Measurements from ENCODE around the gene PDZD2.
A peak's percentile ranks its signal among the peaks of the same experiment; 100 is the strongest.
"Not testable (repeated sequence)": the region's sequence is repeated elsewhere in the genome, so short reads cannot be mapped to it uniquely, and the experiment has no call there.

The PDZD2 gene

DNA sequence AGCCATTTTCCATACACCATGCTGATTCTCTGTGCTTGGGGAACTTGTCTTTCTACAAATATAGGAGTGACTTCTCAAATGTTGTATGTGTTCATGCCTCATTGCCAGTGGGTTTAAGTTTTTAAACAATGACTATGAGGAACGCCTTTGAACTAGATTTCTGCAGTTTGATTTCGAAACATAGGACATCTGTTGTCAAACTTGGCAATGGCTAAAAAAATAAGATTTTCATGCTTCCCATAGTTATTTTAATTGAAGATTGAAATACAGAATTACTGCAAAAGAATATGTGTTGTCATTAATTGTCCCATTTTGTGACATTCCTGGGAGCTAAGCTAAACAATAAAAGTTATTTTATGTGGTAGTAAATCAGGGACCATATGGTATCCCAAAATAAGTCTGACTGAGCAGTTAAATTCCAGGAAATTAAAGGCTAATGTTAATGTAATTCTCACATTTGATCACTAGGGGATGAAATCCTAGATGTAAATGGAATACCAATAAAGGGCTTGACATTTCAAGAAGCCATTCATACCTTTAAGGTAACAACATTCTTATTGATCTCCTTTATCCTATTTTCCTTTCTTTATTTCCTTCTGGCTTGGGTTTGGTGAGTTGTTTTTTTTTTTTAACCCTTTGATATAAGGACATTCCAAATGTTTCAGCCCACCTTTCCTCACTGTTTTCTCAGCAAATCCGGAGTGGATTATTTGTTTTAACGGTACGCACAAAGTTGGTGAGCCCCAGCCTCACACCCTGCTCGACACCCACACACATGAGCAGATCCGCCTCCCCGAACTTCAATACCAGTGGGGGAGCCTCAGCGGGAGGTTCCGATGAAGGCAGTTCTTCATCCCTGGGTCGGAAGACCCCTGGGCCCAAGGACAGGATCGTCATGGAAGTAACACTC lies 418.5 kb downstream of the PDZD2 start:
- no peak for DNase-seq

DNA sequence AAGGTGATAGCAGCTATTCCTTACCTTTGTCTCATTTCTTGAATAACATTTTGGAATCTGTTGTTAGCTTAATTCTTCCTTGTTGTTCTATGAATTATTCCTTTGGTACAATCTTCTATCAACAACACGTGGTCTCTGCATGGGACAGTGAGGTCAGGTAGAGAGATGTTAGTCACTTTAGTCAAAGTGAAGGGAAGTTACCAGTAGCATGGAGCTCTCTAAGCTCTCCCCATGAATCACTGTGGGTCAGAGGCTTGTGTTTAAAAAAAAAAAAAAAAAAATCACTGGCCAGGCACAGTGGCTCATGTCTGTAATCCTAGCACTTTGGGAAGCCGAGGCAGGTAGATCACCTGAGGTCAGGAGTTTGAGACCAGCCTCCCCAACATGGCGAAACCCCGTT lies 419.2 kb downstream of the PDZD2 start:
- no peak for DNase-seq

DNA sequence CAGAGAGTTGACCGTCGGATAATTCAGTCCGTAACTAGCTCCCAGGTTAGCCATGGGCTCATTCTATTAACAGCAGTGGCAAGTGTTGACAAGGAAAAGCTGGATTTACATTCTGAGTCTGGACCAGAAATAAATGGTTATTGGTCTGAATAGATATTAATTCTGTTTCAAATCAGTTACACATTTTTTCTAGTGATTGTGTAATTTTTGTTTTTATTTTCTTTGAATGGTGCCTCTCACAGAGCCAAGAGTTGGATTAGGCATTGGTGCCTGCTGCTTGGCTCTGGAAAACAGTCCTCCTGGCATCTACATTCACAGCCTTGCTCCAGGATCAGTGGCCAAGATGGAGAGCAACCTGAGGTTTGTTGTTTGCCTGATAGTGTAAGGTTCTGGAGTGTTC lies 420.1 kb downstream of the PDZD2 start:
- DNase-seq = no peak

DNA sequence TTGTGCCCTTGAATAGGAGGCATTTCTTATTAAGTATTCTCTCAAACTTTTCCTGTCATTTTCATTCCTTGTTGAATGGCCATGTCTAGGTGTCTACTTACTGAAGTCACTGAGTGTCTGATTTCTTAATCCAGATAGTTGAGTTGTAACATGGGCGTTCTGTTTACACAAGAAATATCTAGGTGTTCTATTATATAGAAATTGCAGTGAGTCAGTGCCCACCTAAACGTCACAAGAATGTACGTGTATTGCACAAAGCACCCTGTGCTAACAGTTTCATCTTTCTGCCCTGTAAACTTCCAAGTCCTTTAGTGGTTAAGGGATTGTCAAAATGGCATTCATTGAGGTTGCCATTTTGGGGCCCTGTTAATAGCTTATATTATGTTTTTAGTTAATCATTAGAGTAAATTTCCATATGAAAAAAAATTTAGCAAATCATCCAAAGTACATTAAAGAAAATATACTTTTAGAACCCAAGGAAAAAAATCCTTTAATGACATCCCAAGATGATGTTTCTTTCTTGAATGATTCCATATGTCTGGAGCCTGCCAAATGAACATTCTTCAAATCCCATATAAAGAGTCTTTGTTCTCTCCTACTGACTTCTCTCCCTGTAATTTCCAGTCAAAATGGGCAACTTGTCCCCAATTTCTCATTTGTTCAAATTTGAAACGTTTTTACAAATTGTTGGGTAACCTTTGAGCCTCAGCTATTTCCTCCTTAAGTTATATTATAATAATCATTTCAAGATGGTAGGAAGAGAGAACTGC lies 421.0 kb downstream of the PDZD2 start:
- DNase-seq = no peak

DNA sequence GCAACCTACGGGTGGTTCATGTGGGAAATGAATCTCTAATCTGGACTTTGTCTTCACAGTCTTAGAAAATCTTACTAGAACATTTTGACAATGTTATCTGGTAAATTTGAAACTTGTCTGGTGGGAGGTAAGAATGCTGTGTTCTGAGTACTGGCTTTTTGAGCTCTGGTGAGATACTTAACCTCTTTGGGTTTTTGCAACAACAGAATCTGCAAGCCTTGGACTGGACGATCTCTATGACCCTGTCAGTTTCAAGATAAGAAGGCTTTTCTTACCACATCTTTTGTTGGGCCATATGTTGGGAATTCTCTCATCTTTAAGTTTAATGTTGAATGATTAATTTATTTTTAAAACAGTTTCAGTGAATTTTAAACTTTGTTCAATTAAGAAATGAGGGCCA lies 422.3 kb downstream of the PDZD2 start:
- DNase-seq = no peak

DNA sequence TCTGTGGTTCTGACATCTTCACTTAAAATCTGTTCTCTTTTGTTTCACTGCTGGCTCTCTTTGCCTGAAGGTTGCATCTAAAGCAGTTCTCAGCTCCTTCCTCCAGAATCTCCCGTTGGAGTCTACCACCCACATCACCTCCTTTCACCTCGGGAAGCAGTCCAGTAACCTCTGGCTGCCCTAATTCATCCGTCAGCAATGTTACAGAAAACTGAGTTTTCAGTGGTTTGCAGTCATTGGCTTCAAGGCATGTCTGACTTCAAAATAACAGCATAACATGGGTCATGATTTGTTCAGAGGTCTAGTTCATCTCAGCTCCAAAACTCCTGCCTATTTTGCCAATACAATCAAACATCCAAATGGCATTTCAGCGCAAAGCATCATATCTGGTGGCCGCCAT lies 427.5 kb downstream of the PDZD2 start:
- no peak for DNase-seq

DNA sequence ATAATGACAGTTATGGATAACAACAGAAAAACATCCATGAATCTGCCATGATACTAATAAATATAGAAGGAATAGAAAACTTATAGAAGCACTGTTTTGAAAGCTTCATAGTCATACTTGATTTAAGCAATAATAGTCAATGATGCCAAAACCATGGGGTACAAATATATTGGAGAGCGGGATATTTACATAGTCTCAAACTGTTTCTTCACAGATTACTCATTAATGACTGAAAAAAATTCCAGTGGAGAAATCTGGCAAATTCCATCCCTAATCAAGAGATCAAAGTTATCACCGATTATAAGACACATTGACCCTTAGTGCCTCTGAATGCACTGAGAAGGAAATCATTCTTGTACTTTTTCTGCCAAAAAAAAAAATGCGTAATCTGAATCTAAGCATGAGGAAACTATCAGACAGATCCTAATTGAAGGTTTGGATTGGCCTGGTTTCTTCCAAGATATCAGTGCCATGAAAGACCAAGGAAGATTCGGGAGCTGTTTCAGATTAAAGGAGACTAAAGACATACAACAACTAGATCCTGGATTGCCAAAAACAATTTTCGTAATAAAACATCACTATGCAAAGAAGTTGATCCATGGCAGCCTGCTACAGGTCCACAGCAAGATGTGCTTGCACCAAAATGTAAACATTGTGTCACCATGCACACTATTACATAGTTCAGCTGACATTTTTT lies 429.0 kb downstream of the PDZD2 start:
- DNase-seq = no peak

DNA sequence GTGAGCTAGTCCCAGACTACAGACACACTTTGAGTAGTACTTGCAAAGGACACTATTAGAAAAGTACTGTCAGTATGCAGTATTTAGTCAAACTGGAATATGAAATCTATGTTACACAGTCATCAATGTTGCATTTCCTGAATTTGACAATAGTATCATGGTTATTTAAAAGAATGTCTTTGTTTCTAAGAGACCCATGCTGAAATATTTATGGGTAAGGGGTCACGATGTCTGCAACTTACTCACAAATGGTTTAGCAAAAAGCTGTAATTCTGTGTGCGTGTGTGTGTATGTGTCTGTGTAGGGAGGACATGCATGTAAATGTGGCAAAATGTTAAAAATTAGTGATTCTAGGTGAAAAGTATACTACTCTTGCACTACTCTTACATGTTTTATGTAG lies 429.6 kb downstream of the PDZD2 start:
- no peak for DNase-seq

DNA sequence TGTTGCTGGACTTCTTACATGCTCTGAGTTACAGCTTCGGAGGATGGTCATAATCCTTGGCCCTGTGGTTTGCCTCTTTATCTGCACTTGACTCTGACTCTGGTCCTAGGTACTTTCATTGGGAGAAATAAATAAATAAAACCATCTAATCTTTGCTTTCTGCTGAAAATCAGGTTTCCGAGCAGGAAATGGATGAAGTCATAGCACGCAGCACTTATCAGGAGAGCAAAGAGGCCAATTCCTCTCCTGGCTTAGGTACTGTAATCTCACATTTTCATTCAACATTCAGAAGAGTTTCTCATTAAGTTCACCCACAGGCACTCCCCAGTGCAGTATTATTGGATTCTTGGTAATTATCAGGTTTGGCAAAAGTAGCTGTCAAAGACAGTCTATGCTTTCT lies 430.5 kb downstream of the PDZD2 start:
- DNase-seq = no peak

DNA sequence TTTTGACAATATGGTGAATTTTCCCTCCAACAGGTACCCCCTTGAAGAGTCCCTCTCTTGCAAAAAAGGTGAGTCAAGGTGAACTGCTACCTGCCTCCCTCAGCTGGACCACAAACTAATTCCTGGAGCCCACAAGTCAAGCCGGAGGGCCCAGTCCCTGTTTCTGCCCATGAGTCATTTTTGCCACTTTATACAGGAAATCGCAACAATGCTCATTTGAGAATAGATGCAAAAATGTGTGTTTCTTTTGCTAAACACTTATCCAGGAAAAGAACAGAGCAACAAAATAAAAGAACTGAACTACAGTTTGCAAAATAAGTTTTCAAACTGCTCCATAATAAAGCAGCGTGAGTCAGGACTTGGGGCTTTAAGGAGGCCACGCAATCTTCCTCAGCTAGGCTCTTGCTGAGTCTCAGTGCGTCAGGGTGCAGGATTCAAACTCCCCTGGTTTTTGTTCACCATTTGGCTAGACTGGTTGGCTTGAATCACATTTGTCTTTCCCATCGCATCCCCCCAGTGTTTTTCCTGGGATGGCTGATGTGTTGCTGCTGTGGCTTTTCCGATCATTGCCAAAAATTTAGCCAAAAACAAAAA lies 432.5 kb downstream of the PDZD2 start:
- no peak for DNase-seq

DNA sequence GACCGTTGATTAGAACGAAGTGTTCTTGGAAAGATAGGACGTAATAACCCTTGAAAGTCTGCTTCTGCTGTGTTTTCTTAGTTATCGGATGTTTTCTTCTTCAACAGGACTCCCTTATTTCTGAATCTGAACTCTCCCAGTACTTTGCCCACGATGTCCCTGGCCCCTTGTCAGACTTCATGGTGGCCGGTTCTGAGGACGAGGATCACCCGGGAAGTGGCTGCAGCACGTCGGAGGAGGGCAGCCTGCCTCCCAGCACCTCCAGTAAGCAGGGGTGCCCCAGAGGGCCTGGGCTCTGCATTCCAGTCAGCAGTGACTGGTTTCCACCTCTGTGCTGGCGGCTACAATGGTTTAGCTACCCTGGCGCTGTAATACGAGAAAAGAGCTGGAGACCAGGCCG lies 433.1 kb downstream of the PDZD2 start:
- no peak for DNase-seq

DNA sequence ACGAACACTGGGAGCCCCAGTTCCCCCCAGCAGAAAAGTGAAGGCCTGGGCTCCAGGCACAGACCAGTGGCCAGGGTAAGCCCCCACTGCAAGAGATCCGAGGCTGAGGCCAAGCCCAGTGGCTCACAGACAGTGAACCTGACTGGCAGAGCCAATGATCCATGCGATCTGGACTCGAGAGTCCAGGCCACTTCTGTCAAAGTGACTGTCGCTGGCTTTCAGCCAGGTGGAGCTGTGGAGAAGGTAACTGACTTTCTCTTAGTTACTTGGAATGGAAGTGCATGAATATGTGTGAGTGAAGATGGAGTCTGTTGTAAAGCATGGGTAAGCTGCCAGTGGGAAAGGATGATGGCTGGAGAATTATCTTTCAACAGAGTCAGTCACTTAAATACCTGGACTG lies 435.5 kb downstream of the PDZD2 start:
- no peak for DNase-seq

DNA sequence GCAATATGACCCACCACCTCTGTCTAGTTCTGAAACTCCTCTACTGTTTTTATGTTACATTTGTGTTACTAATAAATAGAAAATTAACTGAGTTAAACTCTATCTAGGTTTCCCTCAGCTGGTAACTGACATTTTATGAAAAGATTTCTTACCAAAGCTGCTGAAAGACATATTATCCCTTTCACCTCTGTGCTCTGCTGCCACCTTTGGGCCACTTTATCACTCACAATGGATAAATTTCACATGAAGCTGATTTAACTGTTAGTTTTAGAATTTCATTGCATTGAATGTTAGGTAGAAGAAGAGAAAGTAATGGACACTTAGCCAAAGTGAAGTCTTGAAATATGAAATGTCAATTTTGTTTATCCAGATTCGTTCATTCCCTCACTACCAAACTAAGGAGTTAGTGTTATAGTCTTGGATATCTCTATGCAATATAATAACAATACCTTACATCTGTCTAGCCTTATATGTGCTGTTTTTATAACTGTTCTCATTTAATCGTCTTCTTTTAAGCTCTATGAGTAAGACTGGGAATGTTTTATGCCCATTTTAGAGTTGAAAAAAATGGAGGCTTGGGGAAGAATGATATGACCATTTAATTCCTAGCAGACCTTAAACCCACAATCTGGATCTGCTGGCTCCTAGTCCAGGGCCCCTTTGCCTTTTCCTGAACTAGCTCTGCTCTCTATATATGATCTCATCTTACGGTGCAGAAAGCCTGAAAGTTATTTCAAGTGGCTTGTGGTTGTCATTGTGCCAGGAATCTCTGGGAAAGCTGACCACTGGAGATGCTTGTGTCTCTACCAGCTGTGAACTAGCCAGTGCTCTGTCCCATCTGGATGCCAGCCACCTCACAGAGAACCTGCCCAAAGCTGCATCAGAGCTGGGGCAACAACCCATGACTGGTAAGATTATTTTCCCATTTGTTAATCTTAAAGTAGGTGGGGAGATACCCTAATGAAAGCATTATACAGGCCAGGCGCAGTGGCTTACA lies 438.1 kb downstream of the PDZD2 start:
- peak; percentile 23 for DNase-seq

DNA sequence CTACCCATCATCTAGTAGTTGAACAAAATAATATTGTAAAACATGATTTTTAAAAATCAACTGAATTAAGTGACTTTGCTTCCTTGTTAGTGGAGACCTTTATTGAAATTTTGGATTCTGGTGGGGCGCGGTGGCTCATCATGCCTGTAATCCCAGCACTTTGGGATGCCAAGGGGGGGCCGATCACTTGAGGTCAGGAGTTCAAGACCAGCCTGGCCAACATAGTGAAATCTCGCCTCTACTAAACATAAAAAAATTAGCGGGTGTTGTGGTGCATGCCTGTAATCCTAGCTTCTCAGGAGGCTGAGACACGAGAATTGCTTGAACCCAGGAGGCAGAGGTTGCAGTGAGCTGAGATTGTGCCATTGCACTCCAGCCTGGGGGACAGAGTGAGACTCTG lies 439.9 kb downstream of the PDZD2 start:
- DNase-seq = not testable (repeated sequence)

DNA sequence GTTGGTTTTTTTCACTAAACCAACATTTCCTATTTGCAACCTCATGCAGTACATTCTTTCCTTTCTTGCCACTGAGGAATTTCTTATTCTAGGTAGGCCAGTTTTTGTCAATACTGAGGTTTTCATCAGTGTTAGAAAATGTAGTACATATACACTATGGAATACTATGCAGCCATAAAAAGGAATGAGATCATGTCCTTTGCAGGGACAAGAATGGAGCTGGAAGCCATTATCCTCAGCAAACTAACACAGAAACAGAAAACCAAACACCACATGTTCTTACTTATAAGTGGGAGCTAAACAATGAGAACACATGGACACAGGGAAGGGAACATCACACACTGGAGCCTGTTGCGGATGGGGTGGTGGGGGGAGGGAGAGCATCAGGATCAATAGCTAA lies 441.6 kb downstream of the PDZD2 start:
- DNase-seq = not testable (repeated sequence)

DNA sequence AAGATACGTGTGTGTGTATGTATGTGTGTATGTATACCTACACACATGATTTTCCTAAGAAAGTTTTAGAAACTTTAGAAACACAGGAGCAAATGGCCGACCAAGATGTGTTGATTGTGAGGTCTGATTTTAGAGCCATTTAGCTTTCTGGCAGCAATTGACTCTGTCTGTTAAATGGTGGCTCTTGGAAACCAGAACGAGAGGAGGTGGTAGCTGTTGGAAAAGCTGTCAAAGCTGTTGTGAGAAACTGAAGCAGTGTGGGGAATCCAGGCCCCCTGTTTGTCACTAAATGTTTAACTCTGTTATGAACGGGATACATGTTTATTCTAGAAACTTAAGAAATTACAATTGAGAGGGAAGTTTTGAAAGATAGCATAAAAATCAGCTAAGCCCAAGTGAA lies 443.8 kb downstream of the PDZD2 start:
- DNase-seq = no peak

DNA sequence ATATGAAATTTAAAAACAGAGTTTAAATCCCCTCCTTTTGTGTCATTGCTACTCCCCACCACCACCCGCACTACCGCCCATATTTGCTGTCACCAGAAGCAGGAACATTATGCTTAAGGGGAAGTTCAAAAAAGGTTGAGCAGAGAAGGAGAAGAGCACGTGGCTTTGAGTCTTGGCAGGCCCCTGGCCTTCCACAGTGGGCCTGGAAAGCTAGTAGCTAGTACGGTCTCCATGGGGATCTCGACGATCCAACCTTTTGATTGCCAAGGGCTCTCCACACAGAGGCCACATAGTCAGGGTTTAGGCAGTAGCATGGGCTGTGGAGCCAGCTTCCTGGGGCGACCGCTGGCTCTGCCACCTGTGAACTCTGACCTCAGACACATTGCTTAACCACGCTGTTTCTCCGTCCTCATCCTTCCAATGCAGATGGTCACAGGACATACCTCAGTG lies 445.1 kb downstream of the PDZD2 start:
- no peak for DNase-seq

DNA sequence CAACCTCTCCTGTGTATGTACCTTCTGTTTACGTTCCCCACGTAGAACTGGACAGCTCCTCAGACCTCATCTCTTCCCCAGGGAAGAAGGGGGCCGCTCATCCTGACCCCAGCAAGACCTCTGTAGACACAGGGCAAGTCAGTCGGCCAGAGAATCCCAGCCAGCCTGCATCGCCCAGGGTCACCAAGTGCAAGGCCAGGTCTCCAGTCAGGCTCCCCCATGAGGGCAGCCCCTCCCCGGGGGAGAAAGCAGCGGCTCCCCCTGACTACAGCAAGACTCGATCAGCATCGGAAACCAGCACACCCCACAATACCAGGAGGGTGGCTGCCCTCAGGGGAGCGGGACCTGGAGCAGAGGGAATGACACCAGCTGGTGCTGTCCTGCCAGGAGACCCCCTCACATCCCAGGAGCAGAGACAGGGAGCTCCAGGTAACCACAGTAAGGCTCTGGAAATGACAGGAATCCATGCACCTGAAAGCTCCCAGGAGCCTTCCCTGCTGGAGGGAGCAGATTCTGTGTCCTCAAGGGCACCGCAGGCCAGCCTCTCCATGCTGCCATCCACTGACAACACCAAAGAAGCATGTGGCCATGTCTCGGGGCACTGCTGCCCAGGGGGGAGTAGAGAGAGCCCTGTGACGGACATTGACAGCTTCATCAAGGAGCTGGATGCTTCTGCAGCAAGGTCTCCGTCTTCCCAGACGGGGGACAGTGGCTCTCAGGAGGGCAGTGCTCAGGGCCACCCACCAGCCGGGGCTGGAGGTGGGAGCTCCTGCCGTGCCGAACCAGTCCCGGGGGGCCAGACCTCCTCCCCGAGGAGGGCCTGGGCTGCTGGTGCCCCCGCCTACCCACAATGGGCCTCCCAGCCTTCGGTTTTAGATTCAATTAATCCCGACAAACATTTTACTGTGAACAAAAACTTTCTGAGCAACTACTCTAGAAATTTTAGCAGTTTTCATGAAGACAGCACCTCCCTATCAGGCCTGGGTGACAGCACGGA lies 448.5 kb downstream of the PDZD2 start:
- DNase-seq = no peak

DNA sequence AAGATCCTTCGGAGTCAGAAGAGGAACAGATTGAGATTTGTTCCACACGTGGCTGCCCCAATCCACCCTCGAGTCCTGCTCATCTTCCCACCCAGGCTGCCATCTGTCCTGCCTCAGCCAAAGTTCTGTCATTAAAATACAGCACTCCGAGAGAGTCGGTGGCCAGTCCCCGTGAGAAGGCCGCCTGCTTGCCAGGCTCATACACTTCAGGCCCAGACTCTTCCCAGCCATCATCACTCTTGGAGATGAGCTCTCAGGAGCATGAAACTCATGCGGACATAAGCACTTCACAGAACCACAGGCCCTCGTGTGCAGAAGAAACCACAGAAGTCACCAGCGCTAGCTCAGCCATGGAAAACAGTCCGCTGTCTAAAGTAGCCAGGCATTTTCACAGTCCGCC lies 449.3 kb downstream of the PDZD2 start:
- DNase-seq = peak; percentile 12
